Muscle layer of duodenum (tissue), 2 donors: Measurements from ENCODE around the gene SLC47A2.

ENCODE experiments used
- H3K27ac ChIP-seq: one replicate; pipeline ENCODE4 v1.7.0; 2013; ENCODE audit warnings: mild to moderate bottlenecking, low read length
- H3K27me3 ChIP-seq: one replicate; pipeline ENCODE4 v1.7.0; 2013; ENCODE audit warnings: low read depth, mild to moderate bottlenecking, control low read depth, low read length
- H3K36me3 ChIP-seq, 2 donors: one replicate each; pipeline ENCODE4 v1.7.0; 2013; ENCODE audit warnings: low read length in 2 of 2, control low read depth in 1 of 2, mild to moderate bottlenecking in 1 of 2; ENCODE audit not compliant: insufficient read depth in 2 of 2, control insufficient read depth in 1 of 2
- H3K4me1 ChIP-seq, 2 donors: one replicate each; pipeline ENCODE4 v1.7.0; 2013; ENCODE audit warnings: low read length in 2 of 2, mild to moderate bottlenecking in 2 of 2, control low read depth in 1 of 2, moderate library complexity in 1 of 2; ENCODE audit not compliant: insufficient read depth in 2 of 2, control insufficient read depth in 1 of 2
- H3K4me3 ChIP-seq, 2 donors: one replicate each; pipeline ENCODE4 v1.7.0; 2013; ENCODE audit warnings: low read length in 2 of 2, low read depth in 1 of 2, mild to moderate bottlenecking in 1 of 2
- H3K9me3 ChIP-seq, 2 donors: one replicate each; pipeline ENCODE4 v1.7.0; 2013; ENCODE audit warnings: low read length in 2 of 2, control low read depth in 1 of 2, mild to moderate bottlenecking in 1 of 2; ENCODE audit not compliant: control insufficient read depth in 1 of 2
- donor health status: healthy.

Gene SLC47A2

GRCh38 chr17:19654896-19655295 is 61.5 kb downstream of the SLC47A2 start:
- Histone ChIP-seq H3K27ac (no peak overlapping the region), H3K4me1 (peaks cover 7 to 30% of the 10 kb centered on the region in 2 donors), H3K36me3 (peaks cover 21 to 23% of the 10 kb centered on the region in 2 donors)

DNA sequence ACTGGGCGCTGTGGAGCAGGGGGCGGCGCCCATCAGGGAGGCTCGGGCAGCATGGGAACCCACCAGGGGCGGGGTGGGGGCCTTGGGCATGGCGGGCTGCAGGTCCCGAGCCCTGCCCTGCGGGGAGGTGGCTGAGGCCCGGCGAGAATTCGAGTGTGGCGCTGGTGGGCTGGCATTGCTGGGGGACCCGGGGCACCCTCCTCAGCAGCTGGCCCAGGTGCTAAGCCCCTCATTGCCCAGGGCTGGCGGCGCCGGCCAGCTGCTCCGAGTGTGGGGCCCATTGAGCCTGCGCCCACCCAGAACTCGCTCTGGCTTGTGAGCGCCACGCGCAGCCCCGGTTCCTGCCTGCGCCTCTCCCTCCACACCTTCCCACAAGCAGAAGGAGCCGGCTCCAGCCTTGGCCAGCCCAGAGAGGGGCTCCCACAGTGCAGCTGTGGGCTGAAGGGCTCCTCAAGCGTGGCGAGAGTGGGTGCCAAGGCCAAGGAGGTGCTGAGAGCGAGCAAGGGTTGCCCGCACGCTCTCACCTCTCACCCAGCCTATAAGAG is 62.0 kb downstream of the SLC47A2 start:
- Histone ChIP-seq H3K4me1 (peaks cover 10 to 32% of the 10 kb centered on the region in 2 donors), H3K4me3 (no peak overlapping the region), H3K27ac (no peak overlapping the region), H3K27me3 (no peaks in the 10 kb centered on the region), H3K36me3 (peaks cover 21 to 23% of the 10 kb centered on the region in 2 donors), H3K9me3 (no peaks in the 10 kb centered on the region)

More at GRCh38 chr17:19654896-19655295, 61.5 kb downstream of the SLC47A2 start:
- H3K27me3 ChIP-seq, result no peaks in the 10 kb centered on the region
- no peak overlapping the region for H3K4me3 ChIP-seq
- no peaks in the 10 kb centered on the region for H3K9me3 ChIP-seq

DNA sequence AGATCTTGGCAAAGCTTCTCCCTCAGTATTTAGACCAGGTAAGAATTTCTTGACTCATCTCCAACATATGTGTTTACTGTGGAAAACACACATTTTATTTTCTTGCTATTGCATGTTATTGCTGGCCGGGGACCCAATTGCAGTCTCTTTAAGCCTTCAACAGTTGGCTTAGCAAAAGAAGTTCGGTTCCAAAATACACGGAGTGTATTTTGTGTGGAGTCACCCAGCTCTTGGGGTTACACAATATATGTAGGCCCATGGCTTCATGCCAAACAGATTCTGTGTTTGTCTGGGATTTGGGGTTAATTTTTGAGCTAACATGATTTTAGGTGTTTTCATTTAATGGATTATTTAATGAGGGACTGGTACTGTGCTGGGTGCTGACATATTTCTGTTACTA is 63.8 kb downstream of the SLC47A2 start:
- peaks cover 15 to 29% of the 10 kb centered on the region in 2 donors for H3K4me1 ChIP-seq
- H3K27me3 ChIP-seq, result no peaks in the 10 kb centered on the region
- H3K9me3 ChIP-seq, result no peaks in the 10 kb centered on the region
- peaks cover 21 to 28% of the 10 kb centered on the region in 2 donors for H3K36me3 ChIP-seq
- H3K4me3 ChIP-seq, result no peak overlapping the region
- no peak overlapping the region for H3K27ac ChIP-seq

GRCh38 chr17:19651451-19652238 is 64.7 kb downstream of the SLC47A2 start:
- peak overlapping the region in 1 of 2 donors; percentile 13 for H3K4me3 ChIP-seq
- peaks cover 21 to 33% of the 10 kb centered on the region in 2 donors for H3K4me1 ChIP-seq
- H3K36me3 ChIP-seq, result peaks cover 14 to 28% of the 10 kb centered on the region in 2 donors
- no peaks in the 10 kb centered on the region for H3K9me3 ChIP-seq
- no peak overlapping the region for H3K27ac ChIP-seq
- H3K27me3 ChIP-seq, result no peaks in the 10 kb centered on the region

- H3K27me3 ChIP-seq, result no peaks in the 10 kb centered on the region
- no peaks in the 10 kb centered on the region for H3K9me3 ChIP-seq
- H3K4me3 ChIP-seq, result peak overlapping the region; percentile 13 to 21
- no peak overlapping the region for H3K27ac ChIP-seq
- H3K36me3 ChIP-seq, result peaks cover 9 to 20% of the 10 kb centered on the region in 2 donors
- H3K4me1 ChIP-seq, result peaks cover 21 to 34% of the 10 kb centered on the region in 2 donors
Measured at GRCh38 chr17:19650826-19651225, 65.6 kb downstream of the SLC47A2 start.

- peak overlapping the region; percentile 58 for H3K27ac ChIP-seq
- peaks cover 0 to 6% of the 10 kb centered on the region in 2 donors for H3K36me3 ChIP-seq
- H3K27me3 ChIP-seq, result no peaks in the 10 kb centered on the region
- no peaks in the 10 kb centered on the region for H3K9me3 ChIP-seq
- peaks cover 21 to 40% of the 10 kb centered on the region in 2 donors for H3K4me1 ChIP-seq
- H3K4me3 ChIP-seq, result peak overlapping the region; percentile 82 to 96
Measured at GRCh38 chr17:19649274-19649541, 67.2 kb downstream of the SLC47A2 start.

DNA sequence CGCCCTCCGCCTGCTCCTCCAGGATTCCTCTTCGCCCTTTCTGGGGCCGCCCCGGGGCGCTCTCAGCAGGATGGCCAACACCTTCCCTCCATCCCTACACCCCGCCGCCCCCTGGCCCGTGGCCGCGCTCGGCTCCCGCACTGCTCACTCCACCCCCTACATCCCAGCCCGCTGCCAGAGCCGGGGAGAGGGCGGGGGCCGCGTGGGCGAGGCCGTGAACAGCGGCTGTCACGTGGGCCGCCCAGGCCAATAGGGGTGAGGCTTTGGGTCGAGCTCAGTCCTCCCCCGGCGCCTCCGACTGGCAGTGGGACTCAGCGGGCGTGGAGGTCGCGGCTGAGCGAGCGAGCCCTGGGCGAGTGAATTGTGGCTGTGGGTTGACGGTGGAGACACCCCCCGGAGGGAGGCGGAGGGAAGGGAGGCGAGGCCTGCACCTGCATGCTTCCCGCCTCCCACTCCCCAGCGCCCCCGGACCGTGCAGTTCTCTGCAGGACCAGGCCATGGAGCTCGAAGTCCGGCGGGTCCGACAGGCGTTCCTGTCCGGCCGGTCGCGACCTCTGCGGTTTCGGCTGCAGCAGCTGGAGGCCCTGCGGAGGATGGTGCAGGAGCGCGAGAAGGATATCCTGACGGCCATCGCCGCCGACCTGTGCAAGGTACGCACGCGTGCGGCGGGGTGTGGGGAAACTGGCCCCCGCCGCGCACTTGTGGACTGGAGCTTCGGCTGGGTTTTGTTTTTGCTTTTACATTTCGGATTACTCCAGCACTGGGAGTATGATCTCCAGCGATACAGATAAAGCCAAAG is 67.7 kb downstream of the SLC47A2 start, which contains the start of gene ALDH3A2:
Gene ALDH3A2, plus strand, starts transcription at position 277 of the 799 bp plus-strand sequence. Its CDS starts 221 bp downstream, at position 498.
- Histone ChIP-seq H3K9me3 (no peaks in the 10 kb centered on the region), H3K4me1 (peaks cover 21 to 40% of the 10 kb centered on the region in 2 donors), H3K4me3 (peak within 1 kb of the TSS; percentile 82 to 96), H3K36me3 (peaks cover 0 to 4% of the 10 kb centered on the region in 2 donors), H3K27ac (peak within 1 kb of the TSS; percentile 97), H3K27me3 (no peaks in the 10 kb centered on the region)

- peak overlapping the region; percentile 82 to 96 for H3K4me3 ChIP-seq
- peak overlapping the region; percentile 97 for H3K27ac ChIP-seq
- peaks cover 0 to 4% of the 10 kb centered on the region in 2 donors for H3K36me3 ChIP-seq
- H3K4me1 ChIP-seq, result peaks cover 21 to 40% of the 10 kb centered on the region in 2 donors
- H3K27me3 ChIP-seq, result no peaks in the 10 kb centered on the region
- H3K9me3 ChIP-seq, result no peaks in the 10 kb centered on the region
Measured at GRCh38 chr17:19647697-19648474, 68.5 kb downstream of the SLC47A2 start.

DNA sequence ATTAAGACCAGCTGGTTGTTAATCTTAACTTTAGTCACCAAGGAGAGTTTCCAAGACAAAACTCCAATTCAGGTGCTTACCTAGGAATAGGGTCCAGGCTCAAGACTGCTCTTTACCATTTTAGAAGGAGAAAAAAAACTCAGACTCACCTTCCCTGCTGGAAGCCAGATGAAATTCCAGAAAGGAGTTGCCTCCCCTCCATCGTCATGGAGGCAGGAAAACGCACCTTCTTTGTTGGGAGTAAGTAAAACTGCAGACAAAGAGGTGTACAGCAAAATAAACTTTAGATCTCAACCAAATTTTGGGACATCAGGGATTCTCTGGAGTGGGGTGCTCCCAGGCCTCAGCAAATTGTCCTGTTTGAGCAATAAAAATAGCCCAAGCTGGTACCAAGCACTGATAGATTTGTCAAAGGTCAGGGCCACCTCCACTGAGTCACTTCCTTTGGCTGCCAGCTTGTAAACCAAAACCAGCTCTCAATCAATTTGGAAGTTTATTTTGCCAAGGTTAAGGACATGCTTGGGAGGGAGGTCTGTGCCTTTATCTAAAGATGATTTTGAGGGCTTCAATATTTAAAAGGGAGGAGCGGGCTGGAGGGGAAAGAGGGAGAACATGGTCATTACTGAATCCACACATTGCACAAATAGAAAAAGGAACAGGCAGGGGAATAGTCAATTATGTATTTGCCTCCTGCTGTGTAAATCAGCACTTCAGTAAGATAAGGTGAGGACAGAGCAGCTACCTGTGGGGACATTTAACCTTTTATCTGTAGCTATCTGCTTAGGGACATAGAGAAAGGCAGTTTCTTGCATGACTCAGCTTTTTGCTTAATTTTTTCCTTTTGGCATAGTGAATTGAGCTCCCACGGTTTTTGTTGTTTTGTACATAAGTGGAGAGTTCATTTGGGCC is 69.3 kb downstream of the SLC47A2 start:
- peaks cover 20 to 39% of the 10 kb centered on the region in 2 donors for H3K4me1 ChIP-seq
- no peaks in the 10 kb centered on the region for H3K9me3 ChIP-seq
- H3K4me3 ChIP-seq, result peak overlapping the region; percentile 82 to 96
- peak overlapping the region; percentile 97 for H3K27ac ChIP-seq
- H3K27me3 ChIP-seq, result no peaks in the 10 kb centered on the region
- H3K36me3 ChIP-seq, result peaks cover 0 to 4% of the 10 kb centered on the region in 2 donors

- no peak overlapping the region for H3K4me3 ChIP-seq
- peaks cover 14 to 26% of the 10 kb centered on the region in 2 donors for H3K4me1 ChIP-seq
- H3K9me3 ChIP-seq, result no peaks in the 10 kb centered on the region
- peaks cover 0 to 4% of the 10 kb centered on the region in 2 donors for H3K36me3 ChIP-seq
- H3K27ac ChIP-seq, result no peak overlapping the region
- no peaks in the 10 kb centered on the region for H3K27me3 ChIP-seq
Measured at GRCh38 chr17:19645734-19646201, 70.6 kb downstream of the SLC47A2 start.
